Esophagus muscularis mucosa (tissue), 4 donors: Measurements from ENCODE around the gene RAD51B. TPM values are rescaled to one million over a fixed set of nuclear protein-coding genes. Genes with fewer than 3 reads are reported as not detected.

Experiments
- DNase-seq: peaks from one replicate; pipeline ENCODE4 v3.0.0-alpha.2; 2017; ENCODE audit errors: extremely low spot score
- H3K27ac ChIP-seq, 4 donors: fragments of 200-600 bp; sonication (generic); replicated peaks in 1 of 4; 1 replicate in 3 of 4; 2 replicates in 1 of 4; pipeline ENCODE4 v1.5.1; 2016 to 2019; ENCODE audit warnings: mild to moderate bottlenecking in 1 of 4
- H3K27me3 ChIP-seq, 4 donors: fragments of 200-600 bp; sonication (generic); one replicate each; pipeline versions ENCODE4 v1.5.1 to v1.6.0; 2016 to 2019
- H3K36me3 ChIP-seq, 4 donors: fragments of 200-600 bp; sonication (generic); one replicate each; pipeline ENCODE4 v1.5.1; 2016 to 2019
- H3K4me1 ChIP-seq, 4 donors: fragments of 200-600 bp; sonication (generic); one replicate each; pipeline ENCODE4 v1.5.1; 2016 to 2019
- H3K4me3 ChIP-seq, 4 donors: fragments of 200-600 bp; sonication (generic); 1 replicate in 2 of 4; 2 replicates in 2 of 4; pipeline ENCODE4 v1.5.1; 2016 to 2019; ENCODE audit warnings: mild to moderate bottlenecking in 4 of 4, moderate library complexity in 1 of 4
- H3K9me3 ChIP-seq, 4 donors: fragments of 200-600 bp; sonication (generic); 1 replicate in 3 of 4; 2 replicates in 1 of 4; pipeline ENCODE4 v1.5.1; 2016 to 2019
- EP300 ChIP-seq: sonication (generic); formaldehyde crosslinking; IDR thresholded peaks from one replicate; pipeline ENCODE4 v1.6.1; 2017; ENCODE audit warnings: antibody characterized with exemption
- POLR2A ChIP-seq: fragments of 450-650 bp; IDR thresholded peaks from one replicate; pipeline ENCODE4 v1.6.1; 2017; ENCODE audit warnings: antibody characterized with exemption, moderate library complexity, mild to moderate bottlenecking, low read depth
- POLR2AphosphoS5 ChIP-seq, 2 donors: sonication (generic); formaldehyde crosslinking; IDR thresholded peaks; one replicate each; pipeline ENCODE4 v1.6.1; 2017; ENCODE audit warnings: antibody characterized with exemption in 2 of 2
- WGBS: methylation state at CpG from one replicate; pipeline ENCODE4 v1.1.5; 2018; 5-methylcytosine and 5-hydroxymethylcytosine counted together
- intact Hi-C: fragments of 100-400 bp; cut with DNase I; formaldehyde crosslinking; loops from one replicate; pipeline ENCODE4 v1.15.1; 2023
- total RNA-seq, 4 donors: library from RNA; depleted of rRNA; stranded (reverse); fragments of >200 nt; gene quantifications; one replicate each; pipeline versions ENCODE4 v1.1.0 to v1.2.1, GENCODE V29; 2016
- TF ChIP-seq, protein P1 (sequence below), 3 experiments: fragments of 200-600 bp in 2 of 3; fragments of 450-650 bp in 1 of 3; sonication (generic) in 2 of 3; IDR thresholded peaks; one replicate each; pipeline ENCODE4 v1.5.1; 2017 to 2019; ENCODE audit warnings: antibody characterized with exemption in 3 of 3, mild to moderate bottlenecking in 2 of 3, moderate library complexity in 1 of 3

RAD51B gene
- total RNA-seq, 4 donors from 2014 or later = 2.8 to 11.1 (median 5.1) TPM

DNA sequence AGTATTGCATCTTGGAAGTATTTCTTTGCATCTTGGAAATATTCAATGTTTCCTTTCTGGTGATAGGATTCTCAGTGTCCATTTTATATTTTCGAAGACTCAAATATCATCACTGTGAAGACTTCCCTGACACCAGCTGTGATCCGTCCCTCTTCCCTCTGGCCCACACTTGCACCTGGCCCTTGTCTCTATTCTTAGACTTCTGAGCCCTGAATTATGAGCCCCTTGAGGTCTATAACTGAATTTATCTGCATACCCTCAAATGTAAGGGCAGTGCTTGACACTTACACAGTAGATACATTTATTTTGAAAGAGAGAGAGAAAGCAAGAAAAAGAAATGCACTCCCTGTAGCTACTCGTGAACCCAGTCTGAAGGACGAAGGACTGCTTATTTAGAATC lies 596.6 kb downstream of the RAD51B start:
- H3K27me3 ChIP-seq = no peaks in the 10 kb centered on the region
- DNase-seq = no peak
- peak overlapping the region in 3 of 4 donors; percentile 53 to 71 (median 62) for H3K27ac ChIP-seq
- no peak overlapping the region for H3K4me3 ChIP-seq
- H3K9me3 ChIP-seq = no peaks in the 10 kb centered on the region
- WGBS = 57% methylated on average over 4 of the region's 4 CpGs
- no peaks in the 10 kb centered on the region for H3K36me3 ChIP-seq
- H3K4me1 ChIP-seq = peaks cover 0 to 55% (median 42%) of the 10 kb centered on the region in 4 donors
- intact Hi-C loops = no loop called here
- TF ChIP-seq POLR2A (no peak), EP300 (no peak)
- TF ChIP-seq, protein P1, sequence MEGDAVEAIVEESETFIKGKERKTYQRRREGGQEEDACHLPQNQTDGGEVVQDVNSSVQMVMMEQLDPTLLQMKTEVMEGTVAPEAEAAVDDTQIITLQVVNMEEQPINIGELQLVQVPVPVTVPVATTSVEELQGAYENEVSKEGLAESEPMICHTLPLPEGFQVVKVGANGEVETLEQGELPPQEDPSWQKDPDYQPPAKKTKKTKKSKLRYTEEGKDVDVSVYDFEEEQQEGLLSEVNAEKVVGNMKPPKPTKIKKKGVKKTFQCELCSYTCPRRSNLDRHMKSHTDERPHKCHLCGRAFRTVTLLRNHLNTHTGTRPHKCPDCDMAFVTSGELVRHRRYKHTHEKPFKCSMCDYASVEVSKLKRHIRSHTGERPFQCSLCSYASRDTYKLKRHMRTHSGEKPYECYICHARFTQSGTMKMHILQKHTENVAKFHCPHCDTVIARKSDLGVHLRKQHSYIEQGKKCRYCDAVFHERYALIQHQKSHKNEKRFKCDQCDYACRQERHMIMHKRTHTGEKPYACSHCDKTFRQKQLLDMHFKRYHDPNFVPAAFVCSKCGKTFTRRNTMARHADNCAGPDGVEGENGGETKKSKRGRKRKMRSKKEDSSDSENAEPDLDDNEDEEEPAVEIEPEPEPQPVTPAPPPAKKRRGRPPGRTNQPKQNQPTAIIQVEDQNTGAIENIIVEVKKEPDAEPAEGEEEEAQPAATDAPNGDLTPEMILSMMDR (IDR thresholded peaks at IDR 0.05) = no peak

DNA sequence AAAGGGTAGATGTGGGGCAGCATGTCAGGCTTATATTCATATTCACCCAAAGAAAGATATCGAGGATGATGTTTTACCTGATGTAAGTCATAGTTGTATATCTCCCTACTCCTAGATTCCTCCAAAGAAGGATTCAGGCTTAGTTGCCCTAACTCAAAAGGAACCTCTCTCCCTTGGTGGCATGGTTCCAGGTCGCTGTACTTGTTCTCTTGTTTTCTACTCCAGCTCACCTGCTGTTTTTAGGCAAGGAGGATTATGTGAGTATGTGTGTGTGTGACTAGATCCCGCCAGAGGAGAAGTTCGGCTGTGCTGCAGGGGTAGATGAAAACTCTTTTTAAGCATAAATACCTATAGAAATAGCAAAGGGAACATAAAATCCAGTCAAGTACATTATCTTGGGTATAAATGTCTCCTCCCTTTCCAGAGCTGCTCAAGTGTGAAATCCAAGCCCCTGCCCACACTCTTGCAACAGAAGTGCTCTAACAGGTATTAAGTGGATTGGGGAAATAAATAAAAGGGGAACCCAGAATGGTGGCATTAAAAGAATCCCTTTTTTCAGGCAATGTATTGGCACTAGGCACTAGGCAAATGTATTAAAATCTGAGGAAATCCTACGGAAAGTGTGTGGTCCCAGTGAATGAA lies 597.6 kb downstream of the RAD51B start:
- no peaks in the 10 kb centered on the region for H3K9me3 ChIP-seq
- TF ChIP-seq POLR2AphosphoS5 (IDR thresholded peaks at IDR 0.05) = no peak
- peak overlapping the region in 1 of 4 donors; percentile 62 for H3K27ac ChIP-seq
- 88% methylated on average over 5 of the region's 5 CpGs for WGBS
- H3K36me3 ChIP-seq = no peaks in the 10 kb centered on the region
- no peak overlapping the region for H3K4me3 ChIP-seq
- H3K4me1 ChIP-seq = peaks cover 0 to 55% (median 42%) of the 10 kb centered on the region in 4 donors
- intact Hi-C loops = no loop called here
- no peak for DNase-seq
- H3K27me3 ChIP-seq = no peaks in the 10 kb centered on the region

DNA sequence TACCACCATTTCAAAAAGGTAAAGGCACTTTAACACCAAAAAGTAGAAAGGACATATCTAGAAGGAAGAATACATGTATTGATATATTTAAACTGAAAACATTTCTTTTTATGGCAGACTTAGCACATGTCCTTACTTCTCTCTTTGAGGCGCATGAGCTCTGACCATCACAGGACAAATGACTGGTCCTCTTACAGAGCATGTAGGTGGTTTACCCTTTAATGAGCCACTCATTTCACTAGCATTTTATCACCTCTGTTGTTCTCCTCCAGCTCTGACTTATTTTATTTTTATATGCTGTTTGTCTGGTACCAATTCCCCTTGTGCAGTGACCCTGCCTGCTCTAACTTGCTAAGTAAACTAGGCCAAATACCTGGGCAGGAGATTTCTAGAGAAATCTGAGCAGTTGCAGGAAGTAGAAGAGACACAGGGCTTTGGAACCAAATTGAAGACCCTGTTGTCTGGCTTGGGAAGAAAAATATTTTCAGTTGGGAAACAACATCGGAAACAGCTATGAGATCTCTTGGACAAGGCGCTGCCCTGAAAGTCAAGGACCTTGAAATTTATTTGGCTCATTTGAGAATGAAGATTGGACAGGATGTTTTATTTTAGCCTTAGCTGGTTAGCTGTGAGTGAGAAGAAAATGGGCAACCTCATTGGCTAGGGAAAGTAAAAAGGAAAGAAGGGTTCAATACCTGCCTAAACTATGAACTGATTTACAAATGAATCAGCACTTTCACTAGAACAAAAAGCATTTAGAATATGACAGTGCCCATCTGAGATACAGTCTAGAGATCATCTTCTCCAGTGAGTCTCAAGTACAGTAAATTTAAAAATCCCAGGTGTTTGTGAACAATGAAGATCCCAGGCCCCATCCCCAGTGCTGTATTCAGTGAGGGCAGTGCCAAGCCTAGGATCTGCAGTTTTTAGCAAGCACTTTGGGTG lies 598.9 kb downstream of the RAD51B start:
- Histone ChIP-seq H3K36me3 (no peaks in the 10 kb centered on the region), H3K9me3 (no peaks in the 10 kb centered on the region), H3K27ac (peak overlapping the region in 2 of 4 donors; percentile 19 to 34), H3K4me3 (no peak overlapping the region), H3K4me1 (peaks cover 0 to 55% (median 41%) of the 10 kb centered on the region in 4 donors), H3K27me3 (no peaks in the 10 kb centered on the region)
- no peak for DNase-seq
- TF ChIP-seq EP300 (no peak), POLR2AphosphoS5 (IDR thresholded peaks at IDR 0.05) (no peak), POLR2A (no peak)
- TF ChIP-seq, protein P1 (IDR thresholded peaks at IDR 0.05) = no peak
- intact Hi-C loops = no loop called here
- 85% methylated on average over 3 of the region's 3 CpGs for WGBS

DNA sequence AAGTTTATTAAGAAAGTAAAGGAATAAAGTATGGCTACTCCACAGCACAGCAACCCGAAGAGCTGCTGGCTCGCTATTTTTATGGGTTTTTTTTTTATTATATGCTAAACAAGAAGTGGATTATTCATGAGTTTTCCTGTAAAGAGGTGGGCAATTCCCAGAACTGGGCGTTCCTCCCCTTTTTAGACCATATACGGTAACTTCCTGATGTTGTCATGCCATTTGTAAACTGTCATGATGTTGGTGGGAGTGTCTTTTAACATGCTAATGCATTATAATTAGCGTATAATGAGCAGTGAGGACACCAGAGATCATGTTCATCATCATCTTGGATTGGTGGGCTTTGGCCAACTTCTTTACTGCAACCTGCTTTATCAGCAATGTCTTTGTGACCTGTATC lies 600.8 kb downstream of the RAD51B start:
- H3K27me3 ChIP-seq = no peaks in the 10 kb centered on the region
- no peak for DNase-seq
- H3K9me3 ChIP-seq = no peaks in the 10 kb centered on the region
- TF ChIP-seq EP300 (no peak), POLR2A (no peak), POLR2AphosphoS5 (IDR thresholded peaks at IDR 0.05) (no peak)
- TF ChIP-seq, protein P1 (IDR thresholded peaks at IDR 0.05) = no peak
- intact Hi-C loops = no loop called here
- 76% methylated on average over 5 of the region's 5 CpGs for WGBS
- no peak overlapping the region for H3K4me3 ChIP-seq
- peaks cover 0 to 42% (median 24%) of the 10 kb centered on the region in 4 donors for H3K4me1 ChIP-seq
- no peaks in the 10 kb centered on the region for H3K36me3 ChIP-seq
- H3K27ac ChIP-seq = no peak overlapping the region

DNA sequence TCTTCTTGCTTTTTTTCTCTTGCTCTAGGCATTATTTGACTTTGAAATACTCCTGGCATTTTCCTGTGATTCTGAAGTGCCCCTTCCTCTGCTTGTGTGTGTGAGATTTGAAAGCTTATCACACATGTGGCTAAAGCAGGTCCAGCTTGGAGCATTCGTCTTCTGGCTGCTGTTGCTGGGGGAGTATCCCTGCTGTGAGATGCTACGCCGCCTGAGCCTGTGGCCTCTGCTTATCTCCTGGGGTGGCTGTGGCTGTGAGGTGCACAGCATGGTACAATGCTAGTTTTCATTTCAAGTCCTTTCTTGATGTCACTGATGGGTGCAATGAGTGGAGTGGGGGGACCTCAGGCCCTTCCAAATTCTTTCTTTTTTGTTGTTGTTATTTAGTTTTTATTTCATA lies 601.5 kb downstream of the RAD51B start:
- Histone ChIP-seq H3K36me3 (no peaks in the 10 kb centered on the region), H3K27me3 (no peaks in the 10 kb centered on the region), H3K4me1 (peaks cover 0 to 38% (median 16%) of the 10 kb centered on the region in 4 donors), H3K4me3 (no peak overlapping the region), H3K9me3 (no peaks in the 10 kb centered on the region), H3K27ac (no peak overlapping the region)
- no peak for DNase-seq
- no peak for TF ChIP-seq EP300
- TF ChIP-seq, protein P1 (IDR thresholded peaks at IDR 0.05) = no peak
- TF ChIP-seq POLR2A = no peak
- TF ChIP-seq POLR2AphosphoS5 (IDR thresholded peaks at IDR 0.05) = no peak
- intact Hi-C loops = no loop called here
- 82% methylated on average over 3 of the region's 3 CpGs for WGBS
